Epithelial cell of esophagus (primary cell): ENCODE data around the gene CBLN1.

Experiments
- DNase-seq: peaks from one replicate; pipeline ENCODE4 v3.0.0; 2010; ENCODE audit warnings: low read depth
- H3K4me3 ChIP-seq: 2 replicates; pipeline ENCODE4 v1.5.1; 2011; ENCODE audit warnings: mild to moderate bottlenecking, low read length, control low read depth
- CTCF ChIP-seq: IDR thresholded peaks from 2 replicates; pipeline ENCODE4 v1.5.1; 2011; ENCODE audit warnings: low read depth, mild to moderate bottlenecking, low read length, control low read depth, inconsistent platforms; ENCODE audit not compliant: insufficient read depth; ENCODE audit errors: missing control alignments

Gene CBLN1

GRCh38 chr16:49273771-49274170 lies 7.9 kb downstream of the CBLN1 start:
- no peak for DNase-seq
- H3K4me3 ChIP-seq, result no peak overlapping the region
- no peak for TF ChIP-seq CTCF

GRCh38 chr16:49271363-49271762 lies 10.3 kb downstream of the CBLN1 start:
- DNase-seq, result no peak
- H3K4me3 ChIP-seq, result no peak overlapping the region
- TF ChIP-seq CTCF, result no peak

GRCh38 chr16:49269201-49269600 lies 12.4 kb downstream of the CBLN1 start:
- no peak for TF ChIP-seq CTCF

GRCh38 chr16:49268667-49269066 lies 13.0 kb downstream of the CBLN1 start:
- no peak for DNase-seq
- no peak overlapping the region for H3K4me3 ChIP-seq
- no peak for TF ChIP-seq CTCF

More at GRCh38 chr16:49269201-49269600, 12.4 kb downstream of the CBLN1 start:
- DNase-seq, result no peak
- no peak overlapping the region for H3K4me3 ChIP-seq

- no peak for DNase-seq
- no peak for TF ChIP-seq CTCF
- no peak overlapping the region for H3K4me3 ChIP-seq
These were observed 19.1 kb downstream of the CBLN1 start for GRCh38 chr16:49262501-49262900.

- H3K4me3 ChIP-seq, result no peak overlapping the region
- no peak for TF ChIP-seq CTCF
- DNase-seq, result no peak
These were observed 19.7 kb downstream of the CBLN1 start for GRCh38 chr16:49261930-49262329.

GRCh38 chr16:49260956-49261530 lies 20.6 kb downstream of the CBLN1 start:
- no peak for TF ChIP-seq CTCF
- DNase-seq, result no peak
- no peak overlapping the region for H3K4me3 ChIP-seq
